Renal cortex interstitium (tissue), 15 donors: ENCODE measurements around the gene PRCC. TPM values are rescaled to one million over a fixed set of nuclear protein-coding genes. Genes with fewer than 3 reads are reported as not detected.
A peak's percentile ranks its signal among the peaks of the same experiment; 100 is the strongest.

Source experiments
- DNase-seq, 11 donors: peaks; one replicate each; pipeline ENCODE4 v3.0.0-alpha.2; 2013; ENCODE audit warnings: low read depth in 9 of 11, low spot score in 4 of 11; ENCODE audit errors: extremely low read depth in 1 of 11
- long read RNA-seq, 16 experiments: transcript quantifications; one replicate each; lab custom pipeline, GENCODE V29; 2026
- polyA plus RNA-seq, 3 donors: library from polyadenylated mRNA; unstranded; fragments of 120-200 nt; gene quantifications; one replicate each; pipeline ENCODE4 v1.2.1, GENCODE V29; 2013; ENCODE audit not compliant: insufficient read length in 3 of 3

The PRCC gene
- 100 to 1,000 TPM; 105 to 112 (median 111) TPM for polyA plus RNA-seq
- long read RNA-seq, donor 1, transcript PRCC-201 (7 exons, 2,105 nt) = major isoform, 23 of 23 reads
- long read RNA-seq, donor 1, partial matches to known transcripts = 0 of 23 reads
- long read RNA-seq, donor 1, other reads (novel, unspliced or antisense) = 0 of 23 reads
- long read RNA-seq, donor 2, transcript PRCC-201 (7 exons, 2,105 nt) = major isoform, 15 of 23 reads
- long read RNA-seq, donor 2, partial matches to known transcripts = 7 of 23 reads
- long read RNA-seq, donor 2, other reads (novel, unspliced or antisense) = 0 of 23 reads
- long read RNA-seq, donor 3, transcript PRCC-201 (7 exons, 2,105 nt) = major isoform, 25 of 36 reads
- long read RNA-seq, donor 3, partial matches to known transcripts = 11 of 36 reads
- long read RNA-seq, donor 3, other reads (novel, unspliced or antisense) = 0 of 36 reads
- long read RNA-seq, donor 4, transcript PRCC-201 (7 exons, 2,105 nt) = major isoform, 19 of 20 reads
- long read RNA-seq, donor 4, partial matches to known transcripts = 0 of 20 reads
- long read RNA-seq, donor 4, other reads (novel, unspliced or antisense) = 0 of 20 reads
- long read RNA-seq, donor 5 = 0 reads
- long read RNA-seq, donor 6, transcript PRCC-201 (7 exons, 2,105 nt) = major isoform, 15 of 30 reads
- long read RNA-seq, donor 6, partial matches to known transcripts = 13 of 30 reads
- long read RNA-seq, donor 6, other reads (novel, unspliced or antisense) = 0 of 30 reads
- long read RNA-seq, donor 7, transcript PRCC-201 (7 exons, 2,105 nt) = major isoform, 18 of 23 reads
- long read RNA-seq, donor 7, partial matches to known transcripts = 5 of 23 reads
- long read RNA-seq, donor 7, other reads (novel, unspliced or antisense) = 0 of 23 reads
- long read RNA-seq, donor 8, transcript PRCC-201 (7 exons, 2,105 nt) = major isoform, 27 of 67 reads
- long read RNA-seq, donor 8, partial matches to known transcripts = 38 of 67 reads
- long read RNA-seq, donor 8, other reads (novel, unspliced or antisense) = 0 of 67 reads
- long read RNA-seq, donor 9, transcript PRCC-201 (7 exons, 2,105 nt) = major isoform, 23 of 117 reads
- long read RNA-seq, donor 9, partial matches to known transcripts = 52 of 117 reads
- long read RNA-seq, donor 9, other reads (novel, unspliced or antisense) = 41 of 117 reads
- long read RNA-seq, donor 10, transcript PRCC-201 (7 exons, 2,105 nt) = major isoform, 20 of 39 reads
- long read RNA-seq, donor 10, partial matches to known transcripts = 19 of 39 reads
- long read RNA-seq, donor 10, other reads (novel, unspliced or antisense) = 0 of 39 reads
- long read RNA-seq, donor 11, transcript PRCC-201 (7 exons, 2,105 nt) = major isoform, 17 of 17 reads
- long read RNA-seq, donor 11, partial matches to known transcripts = 0 of 17 reads
- long read RNA-seq, donor 11, other reads (novel, unspliced or antisense) = 0 of 17 reads
- long read RNA-seq, donor 12, transcript PRCC-201 (7 exons, 2,105 nt) = major isoform, 12 of 14 reads
- long read RNA-seq, donor 12, partial matches to known transcripts = 0 of 14 reads
- long read RNA-seq, donor 12, other reads (novel, unspliced or antisense) = 0 of 14 reads
- long read RNA-seq, donor 13, transcript PRCC-201 (7 exons, 2,105 nt) = major isoform, 32 of 308 reads
- long read RNA-seq, donor 13, partial matches to known transcripts = 239 of 308 reads
- long read RNA-seq, donor 13, other reads (novel, unspliced or antisense) = 37 of 308 reads
- long read RNA-seq, donor 14, transcript PRCC-201 (7 exons, 2,105 nt) = major isoform, 7 of 101 reads
- long read RNA-seq, donor 14, partial matches to known transcripts = 64 of 101 reads
- long read RNA-seq, donor 14, other reads (novel, unspliced or antisense) = 30 of 101 reads
- long read RNA-seq, donor 15, transcript PRCC-201 (7 exons, 2,105 nt) = major isoform, 8 of 22 reads
- long read RNA-seq, donor 15, partial matches to known transcripts = 5 of 22 reads
- long read RNA-seq, donor 15, other reads (novel, unspliced or antisense) = 9 of 22 reads
- long read RNA-seq, donor 16, transcript PRCC-201 (7 exons, 2,105 nt) = major isoform, 56 of 90 reads
- long read RNA-seq, donor 16, partial matches to known transcripts = 33 of 90 reads
- long read RNA-seq, donor 16, other reads (novel, unspliced or antisense) = 0 of 90 reads

- DNase-seq = peak; percentile 97 to 100 (median 99)
Measured at GRCh38 chr1:156767101-156767878, at the start of gene PRCC. Gene PRCC, plus strand, starts transcription at chr1:156767535. Its CDS starts 237 bp downstream, at chr1:156767772.

GRCh38 chr1:156721131-156721530 lies 46.2 kb upstream of the PRCC start:
- DNase-seq = no peak

- no peak for DNase-seq
Measured at GRCh38 chr1:156721535-156721934, 45.8 kb upstream of the PRCC start.

- peak in 9 of 11 donors; percentile 81 to 90 (median 85) for DNase-seq
Measured at GRCh38 chr1:156725683-156726280, 41.6 kb upstream of the PRCC start.

- DNase-seq = no peak
Measured at GRCh38 chr1:156726549-156727226, 40.6 kb upstream of the PRCC start.

GRCh38 chr1:156727492-156727891 lies 39.8 kb upstream of the PRCC start:
- DNase-seq = no peak

GRCh38 chr1:156727926-156728598 lies 39.3 kb upstream of the PRCC start, which contains the start of gene METTL25B:
Gene METTL25B, plus strand, starts transcription at chr1:156728469. Its CDS starts 636 bp downstream, at chr1:156729105.
- peak in 3 of 11 donors; percentile 60 to 76 (median 68) for DNase-seq

GRCh38 chr1:156728599-156729462 lies 38.5 kb upstream of the PRCC start, which contains the start of gene ISG20L2:
Gene ISG20L2, minus strand, starts transcription at chr1:156728766. Its CDS starts 1,114 bp downstream, at chr1:156727652.
- DNase-seq = peak in 10 of 11 donors; percentile 90 to 98 (median 95)

- DNase-seq = no peak
Measured at GRCh38 chr1:156733989-156734584, 33.2 kb upstream of the PRCC start.

- DNase-seq = no peak
Measured at GRCh38 chr1:156738407-156738806, 28.9 kb upstream of the PRCC start.

- no peak for DNase-seq
Measured at GRCh38 chr1:156738916-156739315, 28.4 kb upstream of the PRCC start.

GRCh38 chr1:156740237-156740740 lies 27.0 kb upstream of the PRCC start:
- no peak for DNase-seq

- DNase-seq = peak; percentile 96 to 100 (median 99)
Measured at GRCh38 chr1:156740741-156741480, 26.4 kb upstream of the PRCC start, which contains the start of gene MRPL24. Gene MRPL24, minus strand, starts transcription at chr1:156741088. Its CDS starts 2,384 bp downstream, at chr1:156738704.
